A673 (cell line): ENCODE results near the gene SNX30.

Source experiments
- EZH2 ChIP-seq: fragments of 200-600 bp; sonication (generic); IDR thresholded peaks from 2 replicates; pipeline ENCODE4 v1.6.1; 2017; ENCODE audit warnings: borderline replicate concordance, low read depth, mild to moderate bottlenecking, mixed read lengths, antibody characterized with exemption, low read length; ENCODE audit not compliant: poor library complexity, severe bottlenecking
- TF ChIP-seq, protein P1 (sequence below): fragments of 300-800, 200-600 bp; sonication (generic); conservative IDR thresholded peaks from 2 replicates; pipeline ENCODE4 v1.5.1; 2017; ENCODE audit warnings: low read depth, mild to moderate bottlenecking, antibody characterized with exemption, low read length, moderate library complexity, mixed read lengths

DNA sequence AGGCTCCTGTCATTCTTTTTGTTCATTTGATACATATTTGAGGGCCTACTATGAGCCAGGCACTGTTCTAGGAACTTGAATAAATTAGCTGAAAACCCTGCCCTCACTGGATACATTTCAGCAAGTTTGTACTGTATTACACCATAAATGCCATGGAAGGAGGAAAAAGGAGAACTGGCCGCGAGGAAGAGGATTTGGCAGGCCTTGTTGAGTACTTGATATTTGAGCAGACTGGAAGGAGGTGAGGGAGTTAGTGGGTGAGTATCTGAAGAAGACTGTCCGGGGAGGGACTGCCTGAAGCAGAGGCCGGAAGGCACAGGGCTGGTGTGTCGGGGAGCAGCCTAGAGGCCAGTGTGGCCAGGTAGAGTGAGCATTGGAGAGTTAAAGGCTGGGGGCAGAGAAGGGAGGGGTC is 4.5 kb downstream of the SNX30 start:
- TF ChIP-seq, protein P1, sequence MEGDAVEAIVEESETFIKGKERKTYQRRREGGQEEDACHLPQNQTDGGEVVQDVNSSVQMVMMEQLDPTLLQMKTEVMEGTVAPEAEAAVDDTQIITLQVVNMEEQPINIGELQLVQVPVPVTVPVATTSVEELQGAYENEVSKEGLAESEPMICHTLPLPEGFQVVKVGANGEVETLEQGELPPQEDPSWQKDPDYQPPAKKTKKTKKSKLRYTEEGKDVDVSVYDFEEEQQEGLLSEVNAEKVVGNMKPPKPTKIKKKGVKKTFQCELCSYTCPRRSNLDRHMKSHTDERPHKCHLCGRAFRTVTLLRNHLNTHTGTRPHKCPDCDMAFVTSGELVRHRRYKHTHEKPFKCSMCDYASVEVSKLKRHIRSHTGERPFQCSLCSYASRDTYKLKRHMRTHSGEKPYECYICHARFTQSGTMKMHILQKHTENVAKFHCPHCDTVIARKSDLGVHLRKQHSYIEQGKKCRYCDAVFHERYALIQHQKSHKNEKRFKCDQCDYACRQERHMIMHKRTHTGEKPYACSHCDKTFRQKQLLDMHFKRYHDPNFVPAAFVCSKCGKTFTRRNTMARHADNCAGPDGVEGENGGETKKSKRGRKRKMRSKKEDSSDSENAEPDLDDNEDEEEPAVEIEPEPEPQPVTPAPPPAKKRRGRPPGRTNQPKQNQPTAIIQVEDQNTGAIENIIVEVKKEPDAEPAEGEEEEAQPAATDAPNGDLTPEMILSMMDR, result no peak
- no peak for TF ChIP-seq EZH2
